Measurements from ENCODE around the gene CDK5. TPM values are rescaled to one million over a fixed set of nuclear protein-coding genes. Genes with fewer than 3 reads are reported as not detected.

Gene CDK5
- total RNA-seq, 1 donor from 2014 or later = 13.7 TPM

DNA sequence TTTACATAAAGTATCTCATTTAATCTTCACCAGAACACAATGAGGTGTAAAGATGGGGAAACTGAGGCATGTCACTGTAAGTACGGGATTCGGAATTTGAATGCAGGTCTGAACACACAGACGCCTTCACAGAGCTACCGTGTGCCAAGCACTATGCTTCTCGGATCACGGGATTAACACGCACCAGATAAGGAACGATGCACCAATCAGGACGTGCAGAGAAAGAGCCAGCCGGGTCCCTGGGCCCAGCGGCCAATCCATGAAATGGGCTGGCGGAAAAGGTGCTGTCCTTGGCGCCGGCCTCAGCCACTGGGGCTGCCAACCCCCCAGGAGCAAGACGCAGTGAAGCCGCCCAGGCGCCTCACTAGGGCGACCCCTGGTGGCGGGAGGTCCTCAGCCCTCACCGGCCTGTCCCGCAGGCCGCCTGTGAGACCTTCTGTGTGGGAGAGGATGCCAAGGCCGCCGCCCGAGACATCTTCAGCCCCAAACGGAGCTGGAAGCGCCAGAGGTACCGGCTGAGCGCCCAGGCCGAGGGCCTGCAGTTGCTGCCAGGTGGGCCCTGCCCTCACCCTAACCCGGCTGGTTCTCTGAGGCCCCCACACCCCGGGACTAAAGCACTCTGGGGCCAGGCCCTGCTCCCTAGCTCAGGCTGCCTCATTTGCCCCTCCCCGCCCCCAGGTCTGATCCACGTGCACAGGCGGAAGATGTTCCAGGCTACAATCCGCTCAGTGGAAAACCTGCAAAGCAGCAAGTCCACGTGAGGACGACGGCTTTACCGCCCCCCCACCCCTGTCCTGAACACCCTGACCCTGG, 49.0 kb downstream of the CDK5 start:
- Histone ChIP-seq H3K4me3 (peak overlapping the region; percentile 29), H3K4me1 (peaks cover 64% of the 10 kb centered on the region), H3K9me3 (no peaks in the 10 kb centered on the region), H3K27ac (peak overlapping the region; percentile 43), H3K36me3 (no peaks in the 10 kb centered on the region), H3K27me3 (ENCODE audit: low read depth) (peaks cover 7% of the 10 kb centered on the region)
- DNase-seq (peak; percentile 73), ATAC-seq (peak; percentile 57)
- intact Hi-C loops (cut with DNase I) = no loop called here
- TF ChIP-seq, protein P1, sequence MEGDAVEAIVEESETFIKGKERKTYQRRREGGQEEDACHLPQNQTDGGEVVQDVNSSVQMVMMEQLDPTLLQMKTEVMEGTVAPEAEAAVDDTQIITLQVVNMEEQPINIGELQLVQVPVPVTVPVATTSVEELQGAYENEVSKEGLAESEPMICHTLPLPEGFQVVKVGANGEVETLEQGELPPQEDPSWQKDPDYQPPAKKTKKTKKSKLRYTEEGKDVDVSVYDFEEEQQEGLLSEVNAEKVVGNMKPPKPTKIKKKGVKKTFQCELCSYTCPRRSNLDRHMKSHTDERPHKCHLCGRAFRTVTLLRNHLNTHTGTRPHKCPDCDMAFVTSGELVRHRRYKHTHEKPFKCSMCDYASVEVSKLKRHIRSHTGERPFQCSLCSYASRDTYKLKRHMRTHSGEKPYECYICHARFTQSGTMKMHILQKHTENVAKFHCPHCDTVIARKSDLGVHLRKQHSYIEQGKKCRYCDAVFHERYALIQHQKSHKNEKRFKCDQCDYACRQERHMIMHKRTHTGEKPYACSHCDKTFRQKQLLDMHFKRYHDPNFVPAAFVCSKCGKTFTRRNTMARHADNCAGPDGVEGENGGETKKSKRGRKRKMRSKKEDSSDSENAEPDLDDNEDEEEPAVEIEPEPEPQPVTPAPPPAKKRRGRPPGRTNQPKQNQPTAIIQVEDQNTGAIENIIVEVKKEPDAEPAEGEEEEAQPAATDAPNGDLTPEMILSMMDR (IDR thresholded peaks at IDR 0.05) = peak; percentile 82

DNA sequence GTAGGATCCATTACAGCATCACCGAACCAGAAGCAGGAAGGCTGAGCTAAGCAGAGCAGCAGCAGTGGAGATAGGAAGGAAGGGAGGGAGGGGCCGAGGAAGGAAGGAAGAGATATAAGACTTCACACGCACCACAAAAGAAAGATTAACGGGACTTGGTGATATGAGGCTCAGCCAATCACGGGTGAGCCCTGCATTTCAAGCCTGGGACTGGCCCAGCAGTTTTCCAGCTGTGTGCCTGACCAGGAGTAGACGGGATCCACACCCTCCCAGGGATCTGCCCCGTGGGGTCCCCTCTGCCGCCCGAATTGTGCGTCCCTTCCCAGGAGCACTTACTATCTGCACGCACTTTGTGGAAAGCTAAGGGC, 49.6 kb downstream of the CDK5 start:
- no peaks in the 10 kb centered on the region for H3K36me3 ChIP-seq
- peaks cover 6% of the 10 kb centered on the region for H3K27me3 ChIP-seq (ENCODE audit: low read depth)
- no peaks in the 10 kb centered on the region for H3K9me3 ChIP-seq
- no peak for DNase-seq
- peak in 1 of 2 donors; percentile 7 for ATAC-seq
- H3K27ac ChIP-seq = peak overlapping the region; percentile 43
- intact Hi-C loops (cut with DNase I) = no loop called here
- TF ChIP-seq, protein P1 (IDR thresholded peaks at IDR 0.05) = no peak
- peaks cover 64% of the 10 kb centered on the region for H3K4me1 ChIP-seq
- peak overlapping the region; percentile 29 for H3K4me3 ChIP-seq

DNA sequence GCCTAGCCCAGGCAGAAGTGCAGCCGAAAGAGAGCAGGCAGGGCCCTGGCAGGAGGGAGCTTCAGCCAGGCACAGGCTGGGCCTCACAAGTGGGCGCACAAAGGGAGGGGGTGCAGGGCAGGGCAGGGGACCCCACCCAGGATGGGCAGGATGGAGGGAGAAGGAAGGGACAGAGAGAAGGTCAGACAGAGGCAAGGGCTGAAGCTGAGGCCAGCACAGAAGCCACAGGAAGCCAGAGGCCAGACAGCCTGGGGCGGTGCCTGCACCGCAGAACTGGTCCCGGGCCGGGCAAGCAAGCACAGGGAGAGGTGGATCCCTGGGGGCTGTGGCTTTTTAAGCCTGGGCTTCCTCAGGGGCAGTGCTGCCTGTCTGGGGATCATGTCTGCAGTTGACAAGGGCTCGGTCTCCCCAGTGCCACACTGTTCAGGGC, 50.2 kb downstream of the CDK5 start:
- no peak overlapping the region for H3K4me3 ChIP-seq
- H3K9me3 ChIP-seq = no peaks in the 10 kb centered on the region
- ATAC-seq (peak in 1 of 2 donors; percentile 8), DNase-seq (no peak)
- TF ChIP-seq, protein P1 (IDR thresholded peaks at IDR 0.05) = no peak
- intact Hi-C loops (cut with DNase I) = no loop called here
- H3K27me3 ChIP-seq (ENCODE audit: low read depth) = peaks cover 4% of the 10 kb centered on the region
- no peaks in the 10 kb centered on the region for H3K36me3 ChIP-seq
- H3K27ac ChIP-seq = peak overlapping the region; percentile 62
- peaks cover 61% of the 10 kb centered on the region for H3K4me1 ChIP-seq

DNA sequence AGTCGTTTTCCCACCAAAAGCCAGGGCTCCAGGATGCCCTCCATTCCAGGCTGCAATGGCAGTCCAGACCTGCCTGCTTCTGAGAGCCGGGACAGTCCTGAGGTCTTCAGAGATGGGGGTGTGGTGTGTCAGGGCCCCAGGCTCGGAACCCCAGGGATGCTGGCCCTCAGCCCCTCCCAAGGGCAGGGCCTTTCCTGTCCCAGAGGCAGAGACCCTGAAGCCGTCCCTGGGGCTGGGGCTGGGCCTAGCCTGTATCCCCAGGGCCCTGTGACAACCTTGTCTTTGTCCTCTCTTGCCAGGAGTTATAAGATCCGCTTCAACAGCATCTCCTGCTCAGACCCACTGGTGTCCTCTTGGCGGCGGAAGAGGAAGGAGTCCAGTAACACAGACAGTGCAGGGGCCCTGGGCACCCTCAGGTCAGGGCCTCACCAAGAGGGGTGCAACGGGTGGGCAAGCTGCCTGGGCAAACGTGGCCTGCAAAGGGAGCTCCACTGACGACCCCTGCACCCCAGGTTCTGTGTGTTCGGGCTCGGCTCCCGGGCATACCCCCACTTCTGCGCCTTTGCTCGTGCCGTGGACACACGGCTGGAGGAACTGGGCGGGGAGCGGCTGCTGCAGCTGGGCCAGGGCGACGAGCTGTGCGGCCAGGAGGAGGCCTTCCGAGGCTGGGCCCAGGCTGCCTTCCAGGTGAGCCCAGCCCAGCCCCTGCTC, 51.0 kb downstream of the CDK5 start:
- Histone ChIP-seq H3K27ac (peak overlapping the region; percentile 31), H3K9me3 (no peaks in the 10 kb centered on the region), H3K36me3 (no peaks in the 10 kb centered on the region), H3K4me1 (peaks cover 53% of the 10 kb centered on the region), H3K27me3 (ENCODE audit: low read depth) (no peaks in the 10 kb centered on the region), H3K4me3 (no peak overlapping the region)
- TF ChIP-seq, protein P1 (IDR thresholded peaks at IDR 0.05) = no peak
- no peak for ATAC-seq
- intact Hi-C loops (cut with DNase I) = no loop called here
- DNase-seq = no peak

DNA sequence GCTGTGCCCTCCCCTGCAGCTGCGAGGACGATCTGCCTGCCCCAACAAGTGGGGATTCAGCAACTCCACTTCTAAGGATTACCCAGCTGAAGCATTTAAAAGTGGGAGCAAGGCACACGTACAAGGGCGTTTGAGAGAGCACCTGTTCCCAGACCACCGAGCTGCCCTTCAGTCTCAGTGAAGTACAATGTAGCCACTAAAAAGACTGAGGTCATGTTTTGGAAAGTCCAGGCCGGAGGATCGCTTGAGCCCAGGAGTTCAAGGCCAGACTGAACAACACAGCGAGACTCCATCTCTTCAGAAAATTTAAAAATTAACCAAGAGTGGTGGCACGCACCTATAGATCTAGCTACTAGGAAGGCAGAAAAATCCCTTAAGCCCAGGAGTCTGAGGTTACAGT, 52.1 kb downstream of the CDK5 start:
- no peaks in the 10 kb centered on the region for H3K9me3 ChIP-seq
- no peaks in the 10 kb centered on the region for H3K27me3 ChIP-seq (ENCODE audit: low read depth)
- TF ChIP-seq, protein P1 (IDR thresholded peaks at IDR 0.05) = no peak
- no peak for DNase-seq
- no peaks in the 10 kb centered on the region for H3K36me3 ChIP-seq
- no peak overlapping the region for H3K27ac ChIP-seq
- peaks cover 44% of the 10 kb centered on the region for H3K4me1 ChIP-seq
- H3K4me3 ChIP-seq = no peak overlapping the region
- no peak for ATAC-seq
- intact Hi-C loops (cut with DNase I) = no loop called here

Other genes starting within 250 kb of the CDK5 start
- gene AOC1, start 205.4 kb downstream of the CDK5 start, total RNA-seq = 1.7 TPM
- gene KCNH2, start 79.6 kb downstream of the CDK5 start, total RNA-seq = 2.4 TPM
- gene NOS3, start 66.9 kb downstream of the CDK5 start, total RNA-seq = 15.1 TPM
- gene ATG9B, start 33.4 kb downstream of the CDK5 start, total RNA-seq = 0.38 TPM
- gene ABCB8, start 29.4 kb downstream of the CDK5 start, total RNA-seq = 42.4 TPM
- 3.7 TPM for gene ASIC3, start 9.4 kb downstream of the CDK5 start, total RNA-seq
- 182 TPM for gene SLC4A2, start 1.7 kb upstream of the CDK5 start, total RNA-seq
- 54.4 TPM for gene FASTK, start 22.9 kb upstream of the CDK5 start, total RNA-seq
- gene TMUB1, start 25.6 kb upstream of the CDK5 start, total RNA-seq = 37.4 TPM
- 157 TPM for gene AGAP3, start 28.6 kb upstream of the CDK5 start, total RNA-seq
- gene GBX1, start 109.8 kb upstream of the CDK5 start, total RNA-seq = not detected
- not detected for gene ASB10, start 129.4 kb upstream of the CDK5 start, total RNA-seq
- gene H2BK1, start 152.6 kb upstream of the CDK5 start, total RNA-seq = not detected
- 23.3 TPM for gene ABCF2, start 169.3 kb upstream of the CDK5 start, total RNA-seq
- 34.7 TPM for gene CHPF2, start 174.6 kb upstream of the CDK5 start, total RNA-seq
- 53.1 TPM for gene SMARCD3, start 190.8 kb upstream of the CDK5 start, total RNA-seq

Data from lower lobe of right lung (tissue), 2 donors.